Panc1 (cell line): ENCODE measurements around the gene ATP5MG. TPM values are rescaled to one million over a fixed set of nuclear protein-coding genes. Genes with fewer than 3 reads are reported as not detected.

Experiments used
- ATAC-seq: fragments of 200-7000 bp; cut with Tn5 transposase; 2 replicates; pipeline ENCODE4 v1.9.1; 2020; ENCODE audit warnings: mild to moderate bottlenecking, moderate library complexity
- BruUV-seq: library from RNA; stranded (reverse); fragments of 400-500 nt; replicated peaks from 2 replicates; lab custom pipeline; 2021; lab: Mats Ljungman, UMichigan
- CTCF ChIA-PET: fragments of 300-600 bp; sonication (Branson Sonifier 250); formaldehyde crosslinking; loops from one replicate; lab custom pipeline; 2022; ENCODE audit warnings: antibody characterized with exemption; lab: Charles Lee
- POLR2A ChIA-PET: fragments of 300-600 bp; sonication (Branson Sonifier 250); formaldehyde crosslinking; loops from one replicate; lab custom pipeline; 2022; ENCODE audit warnings: antibody characterized with exemption; lab: Charles Lee
- DNase-seq: peaks from one replicate; pipeline ENCODE4 v3.0.0-alpha.2; 2010; ENCODE audit warnings: low read depth, low spot score
- H3K27ac ChIP-seq: 2 replicates; pipeline ENCODE4 v1.5.1; 2011; ENCODE audit warnings: mild to moderate bottlenecking, low read length, inconsistent platforms
- H3K27me3 ChIP-seq: fragments of 200-500 bp; sonication (Bioruptor generic); 2 replicates; pipeline ENCODE4 v1.6.0; 2014; ENCODE audit warnings: low read length, inconsistent platforms; ENCODE audit not compliant: control insufficient read depth, insufficient read depth
- H3K36me3 ChIP-seq: fragments of 200-500 bp; sonication (Bioruptor generic); 2 replicates; pipeline ENCODE4 v1.5.1; 2014; ENCODE audit warnings: inconsistent platforms, mild to moderate bottlenecking, low read length, moderate library complexity; ENCODE audit not compliant: control insufficient read depth, insufficient read depth
- H3K4me1 ChIP-seq: 2 replicates; pipeline ENCODE4 v1.5.1; 2011; ENCODE audit warnings: inconsistent platforms, mild to moderate bottlenecking, low read length, moderate library complexity; ENCODE audit not compliant: control insufficient read depth, insufficient read depth
- H3K4me3 ChIP-seq, 2 experiments: 2 replicates each; pipeline ENCODE4 v1.5.1; 2011 to 2012; ENCODE audit warnings: low read depth in 2 of 2, low read length in 2 of 2, mild to moderate bottlenecking in 2 of 2, inconsistent platforms in 1 of 2, moderate library complexity in 1 of 2
- H3K9me3 ChIP-seq: fragments of 200-500 bp; sonication (Bioruptor generic); 2 replicates; pipeline ENCODE4 v1.5.1; 2014; ENCODE audit warnings: low read depth, mild to moderate bottlenecking, inconsistent platforms, low read length, moderate library complexity; ENCODE audit not compliant: control insufficient read depth, insufficient read depth
- CTCF ChIP-seq: fragments of 450-650 bp; IDR thresholded peaks from 2 replicates; pipeline ENCODE4 v1.5.1; 2017; ENCODE audit warnings: mild to moderate bottlenecking
- POLR2AphosphoS5 ChIP-seq: IDR thresholded peaks from 2 replicates; pipeline ENCODE4 v1.6.1; 2012; ENCODE audit warnings: mild to moderate bottlenecking, low read depth, low read length, moderate library complexity
- REST ChIP-seq, 2 experiments: IDR thresholded peaks; 2 replicates each; pipeline ENCODE4 v1.6.1; 2011 to 2012; ENCODE audit warnings: low read depth in 2 of 2, control low read depth in 1 of 2, low read length in 1 of 2, mild to moderate bottlenecking in 1 of 2, moderate library complexity in 1 of 2; ENCODE audit not compliant: insufficient read depth in 1 of 2
- SIN3A ChIP-seq: IDR thresholded peaks from 2 replicates; pipeline ENCODE4 v1.6.1; 2012; ENCODE audit warnings: low read depth, mild to moderate bottlenecking, low read length, moderate library complexity, borderline replicate concordance; ENCODE audit not compliant: insufficient read depth
- TCF7L2 ChIP-seq: IDR thresholded peaks from 2 replicates; pipeline ENCODE4 v1.6.1; 2011; ENCODE audit warnings: mild to moderate bottlenecking, low read depth, low read length, inconsistent platforms
- in situ Hi-C: cut with HindIII; loops from 2 replicates; pipeline ENCODE4 v1.10.0; 2016; ENCODE audit warnings: low sequenced_read_pairs, low pct_unique_long_range_greater_than_20kb
- intact Hi-C: fragments of 100-400 bp; cut with micrococcal nuclease; formaldehyde crosslinking; loops from one replicate; pipeline ENCODE4 v1.10.0; 2022; ENCODE audit not compliant: unreplicated experiment
- total RNA-seq: library from RNA; stranded (reverse); gene quantifications from one replicate; pipeline ENCODE4 v1.2.1, GENCODE V29; 2021; ENCODE audit not compliant: unreplicated experiment

Gene ATP5MG
- total RNA-seq, 1 experiment from 2014 or later: 504 TPM

- in situ Hi-C loops: no loop called here
- POLR2A ChIA-PET: no interaction called here
- BruUV-seq: no TSS peak
These were observed 21.9 kb upstream of the ATP5MG start for GRCh38 chr11:118379497-118379896.

GRCh38 chr11:118380571-118380970, 20.8 kb upstream of the ATP5MG start:
- Histone ChIP-seq H3K27ac (no peak overlapping the region), H3K9me3 (no peaks in the 10 kb centered on the region), H3K4me3 (no peak overlapping the region), H3K27me3 (no peaks in the 10 kb centered on the region), H3K36me3 (peaks cover 45% of the 10 kb centered on the region), H3K4me1 (no peaks in the 10 kb centered on the region)
- ATAC-seq: no peak
- in situ Hi-C loops: no loop called here
- CTCF ChIA-PET: no interaction called here
- TF ChIP-seq REST (IDR thresholded peaks at IDR 0.05; ENCODE audit: insufficient read depth in 1 of 2, low read depth in 2 of 2, low read length in 1 of 2) (no peak), CTCF (no peak), TCF7L2 (no peak)
- BruUV-seq: no TSS peak
- no peak for DNase-seq
- intact Hi-C loops: no loop called here
- POLR2A ChIA-PET: interaction anchor here (0.6 kb wide), 1 partner anchor 159 kb away, joined by 3 read pairs; no protein-coding TSS in a partner anchor

More at GRCh38 chr11:118379497-118379896, 21.9 kb upstream of the ATP5MG start:
- DNase-seq (no peak), ATAC-seq (no peak)
- H3K36me3 ChIP-seq: peaks cover 35% of the 10 kb centered on the region
- TF ChIP-seq CTCF (no peak), TCF7L2 (no peak), POLR2AphosphoS5 (no peak), REST (IDR thresholded peaks at IDR 0.05; ENCODE audit: insufficient read depth in 1 of 2, low read depth in 2 of 2, low read length in 1 of 2) (no peak), SIN3A (no peak)
- H3K27me3 ChIP-seq: no peaks in the 10 kb centered on the region
- intact Hi-C loops: no loop called here
- no peak overlapping the region for H3K27ac ChIP-seq
- no peaks in the 10 kb centered on the region for H3K9me3 ChIP-seq
- H3K4me1 ChIP-seq: no peaks in the 10 kb centered on the region
- CTCF ChIA-PET: interaction anchor here (0.7 kb wide), 1 partner anchor 907 kb away, joined by 7 read pairs; no protein-coding TSS in a partner anchor
- H3K4me3 ChIP-seq: no peak overlapping the region
